Endothelial cell of umbilical vein (primary cell): ENCODE measurements around the gene STK17B. TPM values are rescaled to one million over a fixed set of nuclear protein-coding genes. Genes with fewer than 3 reads are reported as not detected.

ENCODE experiments used
- BruUV-seq: library from RNA; stranded (reverse); fragments of 400-500 nt; replicated peaks from 2 replicates; lab custom pipeline; 2021; lab: Mats Ljungman, UMichigan
- CTCF ChIA-PET: fragments of 300-600, 350-600 bp; sonication (Branson Sonifier 250); formaldehyde crosslinking; loops from one replicate; lab custom pipeline; 2021; ENCODE audit warnings: antibody characterized with exemption, inconsistent platforms; lab: Charles Lee
- POLR2A ChIA-PET: fragments of 300-600, 350-600 bp; sonication (Branson Sonifier 250); formaldehyde crosslinking; loops from one replicate; lab custom pipeline; 2021; ENCODE audit warnings: antibody characterized with exemption, inconsistent platforms; lab: Charles Lee
- DNase-seq: peaks from one replicate; pipeline ENCODE4 v3.0.0-alpha.2; 2011; ENCODE audit warnings: low read depth, low spot score
- FAIRE-seq: peaks from 2 replicates; lab custom pipeline; 2011; peaks lifted over from hg19 to GRCh38; lab: Jason Lieb, UNC
- H2AFZ ChIP-seq: 2 replicates; pipeline ENCODE4 v1.6.0; 2012; ENCODE audit warnings: low read depth, low read length, control low read depth, inconsistent platforms
- H3K27ac ChIP-seq: 2 replicates; pipeline ENCODE4 v1.5.1; 2011; ENCODE audit warnings: low read depth, mild to moderate bottlenecking, control low read depth, low read length, moderate library complexity; ENCODE audit not compliant: insufficient read depth
- H3K27me3 ChIP-seq, 2 experiments: 2 replicates each; pipeline versions ENCODE4 v1.6.0 to v1.6.1; 2011; ENCODE audit warnings: low read length in 2 of 2, mixed read lengths in 1 of 2; ENCODE audit not compliant: control insufficient read depth in 2 of 2, insufficient read depth in 2 of 2
- H3K36me3 ChIP-seq, 2 experiments: 2 replicates in 1 of 2; 3 replicates in 1 of 2; pipeline ENCODE4 v1.5.1; 2011; ENCODE audit warnings: low read length in 2 of 2, mild to moderate bottlenecking in 1 of 2, moderate library complexity in 1 of 2; ENCODE audit not compliant: control insufficient read depth in 2 of 2, insufficient read depth in 2 of 2; ENCODE audit errors: extremely low read depth in 1 of 2
- H3K4me1 ChIP-seq: 3 replicates; pipeline ENCODE4 v1.5.1; 2011; ENCODE audit warnings: mild to moderate bottlenecking, low read length; ENCODE audit not compliant: control insufficient read depth, insufficient read depth; ENCODE audit errors: extremely low read depth
- H3K4me2 ChIP-seq: 2 replicates; pipeline ENCODE4 v1.6.1; 2011; ENCODE audit warnings: low read length, control low read depth, mixed read lengths; ENCODE audit not compliant: insufficient read depth
- H3K4me3 ChIP-seq, 3 experiments: fragments of 200-600 bp in 1 of 3; sonication (generic), shearing (Covaris generic) in 1 of 3; replicated peaks in 1 of 3; 2 replicates each; pipeline ENCODE4 v1.5.1; 2011 to 2016; ENCODE audit warnings: control low read depth in 3 of 3, low read length in 3 of 3, mild to moderate bottlenecking in 2 of 3, inconsistent platforms in 1 of 3, low read depth in 1 of 3, moderate library complexity in 1 of 3; ENCODE audit not compliant: insufficient read depth in 1 of 3
- H3K79me2 ChIP-seq: 2 replicates; pipeline ENCODE4 v1.6.0; 2012; ENCODE audit warnings: low read length, inconsistent platforms; ENCODE audit not compliant: control insufficient read depth, insufficient read depth
- H3K9ac ChIP-seq: replicated peaks from 2 replicates; pipeline ENCODE3; 2011; ENCODE audit warnings: low read length, control low read depth; ENCODE audit not compliant: insufficient read depth; ENCODE audit errors: extremely low read depth
- H3K9me1 ChIP-seq: replicated peaks from 3 replicates; pipeline ENCODE4 v1.6.0; 2011; ENCODE audit warnings: mild to moderate bottlenecking, low read length; ENCODE audit not compliant: control insufficient read depth, insufficient read depth; ENCODE audit errors: extremely low read depth
- H3K9me3 ChIP-seq: replicated peaks from 2 replicates; pipeline ENCODE4 v1.5.1; 2012; ENCODE audit warnings: low read length, inconsistent platforms; ENCODE audit not compliant: control insufficient read depth, insufficient read depth
- H4K20me1 ChIP-seq: replicated peaks from 2 replicates; pipeline ENCODE3; 2011; ENCODE audit warnings: mild to moderate bottlenecking, low read length; ENCODE audit not compliant: control insufficient read depth, insufficient read depth; ENCODE audit errors: extremely low read depth
- EZH2 ChIP-seq: IDR thresholded peaks from 2 replicates; pipeline ENCODE4 v1.6.1; 2012; ENCODE audit warnings: borderline replicate concordance, low read depth, mild to moderate bottlenecking, moderate library complexity, low read length, inconsistent platforms; ENCODE audit not compliant: severe bottlenecking
- FOS ChIP-seq: IDR thresholded peaks from 2 replicates; pipeline ENCODE4 v1.6.1; 2011; ENCODE audit warnings: mild to moderate bottlenecking, low read length, moderate library complexity, borderline replicate concordance; ENCODE audit not compliant: insufficient read depth
- GATA2 ChIP-seq: IDR thresholded peaks from 2 replicates; pipeline ENCODE4 v1.7.0; 2011; ENCODE audit warnings: low read depth, mild to moderate bottlenecking, moderate library complexity, mixed read lengths, low read length; ENCODE audit not compliant: insufficient read length, insufficient read depth
- JUN ChIP-seq: IDR thresholded peaks from 2 replicates; pipeline ENCODE4 v1.6.1; 2011; ENCODE audit warnings: borderline replicate concordance, low read depth; ENCODE audit not compliant: insufficient read length, insufficient read depth
- MYC ChIP-seq: IDR thresholded peaks from one replicate; pipeline ENCODE4 v1.6.1; 2011; ENCODE audit warnings: mild to moderate bottlenecking, low read depth, low read length
- POLR2A ChIP-seq: IDR thresholded peaks from 2 replicates; pipeline ENCODE4 v1.6.1; 2012; ENCODE audit warnings: low read depth, mild to moderate bottlenecking, control low read depth, low read length
- POLR2AphosphoS5 ChIP-seq: IDR thresholded peaks from 2 replicates; pipeline ENCODE4 v1.6.1; 2012; ENCODE audit warnings: low read depth, mild to moderate bottlenecking, control low read depth, low read length, moderate library complexity; ENCODE audit not compliant: insufficient read depth
- dilution Hi-C: fragments of 300-500 bp; cut with MboI; formaldehyde crosslinking; loops from one replicate; pipeline ENCODE4 v1.15.0; 2019; ENCODE audit warnings: low sequenced_read_pairs; ENCODE audit not compliant: extremely low pct_ligation_motif_present
- intact Hi-C: fragments of 100-400 bp; cut with micrococcal nuclease; formaldehyde crosslinking; loops from one replicate; pipeline ENCODE4 v1.10.0; 2022
- polyA plus RNA-seq, 4 experiments: library from polyadenylated mRNA; depleted of rRNA in 3 of 4; stranded (reverse) in 3 of 4; unstranded in 1 of 4; fragments of >200 nt; gene quantifications; 2 replicates each; pipeline versions ENCODE4 v1.2.1 to v1.2.3, GENCODE V29; 2011 to 2012; ENCODE audit warnings: missing spikeins in 1 of 4
- total RNA-seq: library from RNA; stranded (reverse); gene quantifications from 2 replicates; pipeline ENCODE4 v1.2.3, GENCODE V29; 2021
- TF ChIP-seq, protein P1 (sequence below), 2 donors: IDR thresholded peaks; 1 replicate in 1 of 2; 2 replicates in 1 of 2; pipeline ENCODE4 v1.5.1; 2011; ENCODE audit warnings: low read length in 2 of 2, mild to moderate bottlenecking in 2 of 2, moderate library complexity in 2 of 2, control low read depth in 1 of 2, inconsistent platforms in 1 of 2, low read depth in 1 of 2; ENCODE audit not compliant: insufficient read depth in 1 of 2; ENCODE audit errors: extremely low read depth in 1 of 2
- TF ChIP-seq, protein P2 (sequence below): IDR thresholded peaks from 2 replicates; pipeline ENCODE4 v1.6.1; 2011; ENCODE audit not compliant: insufficient read depth, insufficient read length

Gene STK17B
- total and polyA plus RNA-seq, 2 donors (not counting 3 experiments of a cell fraction or from before 2014, with no cell fraction given), result 2.5 to 16.6 TPM

DNA sequence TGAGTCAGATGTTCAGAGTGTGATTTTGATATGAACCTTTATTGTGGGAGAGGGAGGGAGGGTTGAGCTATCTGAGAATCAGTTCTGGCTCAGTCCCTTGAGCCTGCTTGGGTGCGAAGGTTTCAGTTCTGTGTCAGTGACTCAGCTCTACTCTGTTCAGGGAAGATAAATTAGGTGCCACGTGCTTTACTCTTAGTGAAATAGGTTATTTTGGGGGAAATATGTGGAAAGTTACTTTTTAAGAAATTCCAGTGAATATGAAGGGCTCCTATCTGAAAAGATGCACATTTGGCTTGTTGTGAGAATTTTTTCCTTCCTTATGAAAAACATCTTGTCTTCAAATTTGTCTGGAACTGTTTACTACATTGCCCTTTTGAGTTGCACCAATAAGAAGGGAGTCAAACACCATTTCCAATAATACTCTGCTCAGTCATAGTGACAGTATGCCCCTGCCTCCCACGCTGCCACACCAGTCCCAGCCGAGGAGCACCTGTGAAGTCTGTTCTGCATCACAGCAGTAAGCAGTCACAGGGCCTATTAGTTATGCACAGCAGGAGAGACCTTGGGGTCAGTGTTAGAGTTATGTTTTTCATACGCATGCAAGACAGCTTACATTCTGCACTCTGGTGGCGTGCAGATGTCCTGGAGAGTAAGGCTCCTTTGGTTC lies 69.9 kb downstream of the STK17B start:
- H3K9ac ChIP-seq, result no peak overlapping the region
- H2AFZ ChIP-seq, result no peak overlapping the region
- H4K20me1 ChIP-seq, result no peaks in the 10 kb centered on the region
- CTCF ChIA-PET, result interaction anchor here (0.7 to 1.7 kb wide), 4 partner anchors 11 to 63 kb away, joined by 3 to 5 read pairs (median 3); no protein-coding TSS in a partner anchor
- FAIRE-seq, result no peak
- no peaks in the 10 kb centered on the region for H3K9me3 ChIP-seq
- BruUV-seq, result no TSS peak
- H3K4me3 ChIP-seq, result no peak overlapping the region
- H3K79me2 ChIP-seq, result no peaks in the 10 kb centered on the region
- no peaks in the 10 kb centered on the region for H3K9me1 ChIP-seq
- intact Hi-C loops, result no loop called here
- H3K27me3 ChIP-seq, result peaks cover 0 to 2% of the 10 kb centered on the region in 2 experiments
- no peak overlapping the region for H3K4me2 ChIP-seq
- no peak for DNase-seq
- POLR2A ChIA-PET, result no interaction called here
- peaks cover 12% of the 10 kb centered on the region for H3K4me1 ChIP-seq
- dilution Hi-C loops, result no loop called here
- no peaks in the 10 kb centered on the region for H3K36me3 ChIP-seq
- TF ChIP-seq POLR2A (no peak), FOS (no peak), GATA2 (no peak), JUN (no peak), EZH2 (no peak), POLR2AphosphoS5 (no peak), MYC (no peak)
- TF ChIP-seq, protein P1, sequence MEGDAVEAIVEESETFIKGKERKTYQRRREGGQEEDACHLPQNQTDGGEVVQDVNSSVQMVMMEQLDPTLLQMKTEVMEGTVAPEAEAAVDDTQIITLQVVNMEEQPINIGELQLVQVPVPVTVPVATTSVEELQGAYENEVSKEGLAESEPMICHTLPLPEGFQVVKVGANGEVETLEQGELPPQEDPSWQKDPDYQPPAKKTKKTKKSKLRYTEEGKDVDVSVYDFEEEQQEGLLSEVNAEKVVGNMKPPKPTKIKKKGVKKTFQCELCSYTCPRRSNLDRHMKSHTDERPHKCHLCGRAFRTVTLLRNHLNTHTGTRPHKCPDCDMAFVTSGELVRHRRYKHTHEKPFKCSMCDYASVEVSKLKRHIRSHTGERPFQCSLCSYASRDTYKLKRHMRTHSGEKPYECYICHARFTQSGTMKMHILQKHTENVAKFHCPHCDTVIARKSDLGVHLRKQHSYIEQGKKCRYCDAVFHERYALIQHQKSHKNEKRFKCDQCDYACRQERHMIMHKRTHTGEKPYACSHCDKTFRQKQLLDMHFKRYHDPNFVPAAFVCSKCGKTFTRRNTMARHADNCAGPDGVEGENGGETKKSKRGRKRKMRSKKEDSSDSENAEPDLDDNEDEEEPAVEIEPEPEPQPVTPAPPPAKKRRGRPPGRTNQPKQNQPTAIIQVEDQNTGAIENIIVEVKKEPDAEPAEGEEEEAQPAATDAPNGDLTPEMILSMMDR (IDR thresholded peaks at IDR 0.05; ENCODE audit: extremely low read depth in 1 of 2, insufficient read depth in 1 of 2, low read depth in 1 of 2, low read length in 2 of 2), result no peak
- TF ChIP-seq, protein P2, sequence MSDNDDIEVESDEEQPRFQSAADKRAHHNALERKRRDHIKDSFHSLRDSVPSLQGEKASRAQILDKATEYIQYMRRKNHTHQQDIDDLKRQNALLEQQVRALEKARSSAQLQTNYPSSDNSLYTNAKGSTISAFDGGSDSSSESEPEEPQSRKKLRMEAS, result no peak
- H3K27ac ChIP-seq, result no peak overlapping the region
